CMK (cell line): Measurements from ENCODE around the gene ERBB2.
"Not testable (repeated sequence)": the region's sequence is repeated elsewhere in the genome, so short reads cannot be mapped to it uniquely, and the experiment has no call there.

Source experiments
- DNase-seq: peaks from one replicate; pipeline ENCODE4 v3.0.0-alpha.2; 2010; ENCODE audit warnings: low read depth

The ERBB2 gene

GRCh38 chr17:39763051-39763820 lies 63.4 kb downstream of the ERBB2 start:
- DNase-seq = no peak

GRCh38 chr17:39764171-39764570 lies 64.3 kb downstream of the ERBB2 start:
- DNase-seq = not testable (repeated sequence)

DNA sequence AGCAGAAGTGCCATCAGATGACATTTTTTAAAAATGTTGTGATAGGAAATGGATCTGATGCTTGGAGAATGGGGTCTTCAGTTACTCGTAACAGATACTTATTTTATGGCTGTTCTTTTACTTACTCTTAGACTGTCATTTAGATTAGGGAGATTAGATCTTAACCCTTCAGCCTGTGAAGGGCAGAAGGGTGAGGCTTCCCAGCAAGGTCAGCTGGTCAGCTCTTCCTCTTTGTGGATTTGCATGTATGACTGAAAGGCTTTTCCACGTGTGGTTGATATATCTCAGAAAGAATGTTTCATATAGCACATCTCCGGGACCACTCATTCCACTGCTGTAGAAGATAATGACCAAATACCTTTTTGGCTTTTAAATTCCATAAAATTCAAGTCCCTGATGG lies 65.3 kb downstream of the ERBB2 start:
- no peak for DNase-seq

- DNase-seq = no peak
Observed at GRCh38 chr17:39765766-39766165, 65.9 kb downstream of the ERBB2 start.

DNA sequence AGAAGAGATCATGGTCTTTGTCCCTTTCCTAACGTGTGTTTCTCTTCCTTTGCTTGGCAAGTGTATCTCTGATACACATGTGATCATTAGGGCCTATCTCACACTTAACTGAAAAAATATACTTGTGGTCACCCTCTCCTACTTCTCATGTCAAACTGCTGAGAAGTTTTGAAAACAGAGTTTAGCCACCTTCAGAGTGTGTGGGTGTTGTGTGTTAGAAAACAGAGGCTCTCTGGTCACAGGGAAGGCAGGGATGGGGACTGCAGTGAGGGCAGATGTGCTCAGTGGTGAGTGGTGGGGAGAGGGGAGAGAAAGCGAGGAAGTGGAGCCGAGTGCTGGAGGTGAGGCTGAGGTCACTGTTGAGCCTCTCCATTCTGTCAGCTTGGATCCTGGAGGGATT lies 67.3 kb downstream of the ERBB2 start:
- DNase-seq = no peak

GRCh38 chr17:39769974-39770587 lies 70.2 kb downstream of the ERBB2 start:
- DNase-seq = no peak

DNA sequence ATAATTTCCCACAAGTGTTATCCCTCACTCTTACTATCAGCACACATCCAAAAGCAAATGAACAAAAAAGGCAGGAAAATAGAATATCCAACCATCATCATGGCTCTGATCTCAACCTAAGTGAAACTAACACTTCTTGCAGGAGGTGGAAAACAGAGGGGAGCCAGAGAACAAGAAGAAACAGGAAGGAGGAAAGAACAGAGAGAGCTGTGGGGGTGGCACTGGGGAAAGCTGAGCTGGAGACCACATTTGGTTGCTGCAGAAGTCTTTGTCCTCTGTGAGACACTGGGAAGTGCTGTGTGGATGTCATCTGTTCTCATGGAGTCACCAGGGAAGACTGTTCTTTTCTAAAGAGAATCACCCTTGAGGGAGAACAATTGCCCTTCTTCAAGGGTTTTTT lies 72.6 kb downstream of the ERBB2 start:
- DNase-seq = no peak

GRCh38 chr17:39772987-39773934 lies 73.4 kb downstream of the ERBB2 start:
- no peak for DNase-seq

DNA sequence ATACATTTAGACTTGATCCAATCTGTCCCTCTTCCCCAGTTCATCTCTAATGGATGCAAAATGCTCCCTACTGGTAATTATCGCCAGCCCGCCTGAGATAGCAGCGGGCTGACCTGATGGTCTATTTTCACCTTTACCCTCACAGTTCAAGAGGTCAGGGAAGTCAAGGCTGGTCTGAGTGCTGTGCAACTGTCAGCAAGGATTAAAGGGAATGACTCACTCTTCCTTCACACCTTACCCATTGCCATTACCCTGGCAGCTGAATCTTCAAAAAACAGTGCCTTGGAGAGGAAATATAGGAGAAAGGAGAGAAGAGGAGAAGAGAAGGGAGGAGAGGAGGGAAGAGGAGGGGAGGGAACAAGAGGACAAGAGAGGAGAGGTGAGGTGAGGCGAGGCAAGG lies 74.2 kb downstream of the ERBB2 start:
- no peak for DNase-seq

DNA sequence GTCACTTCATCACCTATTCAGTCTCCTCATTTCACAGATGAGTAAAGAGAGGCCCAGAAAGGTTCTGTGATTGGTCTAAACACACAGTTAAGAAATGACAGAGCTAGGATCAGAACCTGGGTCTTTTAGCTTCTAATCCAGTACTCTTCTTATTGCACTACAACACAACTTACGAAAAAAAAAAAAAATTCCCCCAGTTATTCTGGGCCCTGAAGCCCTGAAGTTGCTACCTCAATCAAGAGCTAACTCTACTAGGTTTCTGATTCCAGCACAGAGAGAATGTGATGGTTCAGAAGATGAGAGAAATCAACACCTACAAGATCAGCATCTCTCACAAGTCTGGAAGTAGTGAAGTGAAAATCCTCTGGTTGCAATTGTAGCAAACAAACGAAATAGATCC lies 75.2 kb downstream of the ERBB2 start:
- DNase-seq = no peak

DNA sequence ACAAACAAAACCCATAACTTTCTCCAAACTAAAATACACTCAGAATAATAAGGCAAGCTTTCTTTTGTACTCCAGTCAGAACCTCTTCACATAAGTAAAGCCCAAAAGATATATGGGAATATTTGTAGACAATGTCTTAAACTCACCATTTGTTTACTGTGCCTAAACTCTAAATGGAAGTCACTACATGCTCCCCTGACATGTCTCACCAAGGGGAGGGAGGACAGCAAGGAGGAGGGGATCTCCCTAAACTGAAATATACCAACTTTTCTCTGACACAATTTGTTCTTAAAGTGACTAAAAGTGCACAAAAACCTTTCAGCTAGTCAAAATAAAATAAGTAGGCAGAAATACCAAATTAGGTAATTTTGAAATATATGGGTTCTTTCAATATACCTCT lies 76.4 kb downstream of the ERBB2 start:
- DNase-seq = no peak

DNA sequence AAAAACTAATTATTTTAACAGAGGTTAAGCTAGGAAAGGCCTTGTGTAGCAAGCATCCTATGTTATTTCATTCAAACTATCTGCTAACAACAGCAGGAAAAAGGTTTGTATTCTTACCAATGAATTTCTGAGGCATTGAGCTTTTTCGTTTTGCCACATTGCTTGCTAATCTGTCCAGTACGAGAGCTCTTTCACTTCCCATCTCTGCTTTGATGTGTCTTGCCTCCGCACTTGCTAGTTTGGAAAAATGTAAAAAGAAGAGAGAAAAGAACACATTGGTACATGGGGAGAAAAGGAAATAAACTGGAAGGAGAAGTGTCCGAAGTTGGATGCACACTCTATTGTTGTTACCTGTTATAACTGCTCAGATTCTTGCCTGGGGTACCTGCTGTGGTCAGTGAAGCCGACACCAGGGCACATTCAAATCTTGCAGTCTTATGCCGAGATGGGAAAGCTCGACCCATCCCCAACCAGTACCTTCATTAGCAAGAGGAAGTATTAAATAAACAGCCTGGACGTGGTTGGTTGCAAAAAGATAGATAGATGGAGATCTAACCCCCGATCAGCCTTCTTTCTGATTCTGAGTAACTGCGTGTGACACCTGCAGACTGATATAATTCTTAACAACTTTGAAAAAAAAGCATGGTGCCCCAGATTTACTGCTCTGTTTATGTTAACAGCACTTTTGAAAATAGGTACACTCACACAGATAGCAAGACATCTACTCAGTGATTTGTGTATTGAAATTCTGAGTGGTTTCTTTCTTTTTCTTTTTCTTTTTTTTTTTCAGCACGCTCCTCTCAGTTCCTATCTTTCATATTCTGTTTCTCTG lies 77.9 kb downstream of the ERBB2 start:
- DNase-seq = no peak
